NOMO-1 treated with DMSO at 0.1 percent for 48 hours (cell line): ENCODE data around the gene ZNF536.
"Not testable (repeated sequence)": the region's sequence is repeated elsewhere in the genome, so short reads cannot be mapped to it uniquely, and the experiment has no call there.

Experiments
- DNase-seq: peaks from one replicate; lab custom pipeline; 2025; ENCODE audit not compliant: unreplicated experiment; lab: John Stamatoyannopoulos, UW

ZNF536 gene

DNA sequence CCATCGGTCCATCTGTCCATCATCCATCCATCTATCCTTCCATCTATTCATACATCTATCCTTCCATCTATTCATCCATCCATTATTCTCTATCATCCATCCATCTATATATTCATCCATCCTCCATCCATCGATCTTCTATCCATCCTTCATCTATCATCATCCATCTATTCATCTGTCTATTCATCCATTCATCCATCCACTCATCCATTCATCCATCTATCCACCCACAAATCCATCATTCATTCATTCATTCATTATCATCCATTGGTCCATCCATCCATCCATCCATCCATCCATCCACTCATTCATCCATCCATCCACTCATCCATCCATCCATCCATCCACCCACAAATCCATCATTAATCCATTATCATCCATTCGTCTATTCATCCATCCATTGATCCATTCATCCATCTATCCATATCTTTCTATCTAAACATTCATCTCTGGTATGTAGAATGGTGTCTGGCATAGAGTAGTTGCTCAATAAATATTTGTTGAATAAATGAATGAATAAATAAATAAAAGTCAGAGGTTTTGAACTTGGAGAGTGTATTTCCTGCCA lies 36.6 kb downstream of the ZNF536 start:
- no peak for DNase-seq

DNA sequence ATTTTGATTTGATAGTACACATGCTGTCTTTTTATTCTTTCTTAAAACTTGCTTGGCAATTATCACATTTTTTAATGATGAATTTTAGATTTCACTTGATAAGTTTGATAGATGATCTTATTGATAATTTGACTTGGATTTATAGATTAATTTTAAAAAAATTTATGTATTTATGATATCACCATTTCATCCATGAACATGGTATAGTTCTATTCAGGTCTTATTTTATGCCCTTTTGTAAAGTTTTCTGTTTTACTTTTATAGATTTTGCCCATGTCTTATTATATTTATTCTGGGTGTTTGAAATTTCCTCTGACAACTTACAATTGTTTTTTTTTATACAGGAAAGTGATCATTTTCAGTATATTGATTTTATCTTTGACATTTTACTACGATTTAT lies 39.5 kb downstream of the ZNF536 start:
- DNase-seq = no peak

DNA sequence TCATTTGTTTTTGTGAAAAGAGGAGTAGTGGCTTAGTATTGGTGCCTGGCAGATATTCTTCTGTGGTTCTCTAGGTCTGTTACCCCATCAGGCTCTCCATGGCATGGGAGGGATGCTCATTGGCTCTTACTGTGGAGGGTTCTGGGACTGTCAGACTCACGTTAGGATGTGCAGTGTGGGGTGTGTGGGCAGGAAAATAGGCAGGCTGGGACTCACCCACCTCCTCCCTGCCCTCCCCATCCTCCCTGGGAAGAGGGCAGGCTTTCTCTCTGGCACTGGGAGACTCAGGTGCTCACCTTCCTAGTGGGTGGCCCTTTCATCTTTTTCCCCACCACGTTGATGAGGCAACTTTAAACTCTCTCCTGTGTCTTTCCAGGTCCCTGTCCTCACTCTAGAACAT lies 44.2 kb downstream of the ZNF536 start:
- DNase-seq = no peak

DNA sequence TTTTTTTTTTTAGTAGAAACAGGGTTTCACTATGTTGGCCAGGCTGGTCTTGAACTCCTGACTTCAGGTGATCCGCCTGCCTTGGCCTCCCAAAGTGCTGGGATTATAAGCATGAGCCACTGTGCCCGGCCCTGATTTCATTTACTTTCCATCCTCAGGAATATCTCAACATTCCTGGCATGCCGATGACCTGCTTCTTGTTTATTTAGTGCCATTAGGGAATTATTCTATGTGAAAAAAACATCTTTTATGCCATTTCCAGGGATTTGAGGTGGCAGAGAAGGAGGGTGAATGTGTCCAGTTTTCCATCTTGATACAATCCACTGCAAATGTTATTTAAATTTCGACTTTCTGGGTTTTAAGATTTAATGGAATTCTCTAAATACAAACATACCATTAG lies 45.0 kb downstream of the ZNF536 start:
- DNase-seq = not testable (repeated sequence)

DNA sequence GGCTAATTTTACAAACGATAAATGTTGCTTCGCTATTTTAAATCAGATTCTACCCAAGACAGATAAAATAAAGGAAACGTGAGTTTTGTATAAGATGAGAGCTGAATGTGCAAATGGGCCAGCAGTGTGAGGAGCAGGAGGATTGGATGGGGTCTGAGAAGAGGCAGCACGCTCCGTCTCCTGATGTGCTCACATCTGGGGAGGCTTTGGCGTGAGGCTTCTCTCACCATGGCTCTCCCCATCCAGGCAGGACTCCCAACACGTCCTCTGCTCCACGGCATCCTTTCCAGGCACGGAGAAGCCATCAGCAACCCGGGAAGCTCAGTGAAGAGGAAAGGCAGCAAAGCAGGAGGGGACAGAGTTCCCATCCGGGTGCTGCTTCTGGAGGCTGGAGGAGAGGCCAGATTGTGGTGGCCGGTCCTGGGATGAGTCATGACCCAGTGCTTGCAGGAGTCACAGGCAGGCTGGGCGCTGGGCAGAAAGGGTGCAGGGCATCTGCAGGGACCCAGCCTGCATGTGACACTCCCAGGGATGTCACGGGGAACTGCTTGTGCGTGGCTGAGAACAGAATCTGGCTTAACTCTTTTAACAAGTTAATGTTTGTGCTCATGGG lies 47.5 kb downstream of the ZNF536 start:
- no peak for DNase-seq

DNA sequence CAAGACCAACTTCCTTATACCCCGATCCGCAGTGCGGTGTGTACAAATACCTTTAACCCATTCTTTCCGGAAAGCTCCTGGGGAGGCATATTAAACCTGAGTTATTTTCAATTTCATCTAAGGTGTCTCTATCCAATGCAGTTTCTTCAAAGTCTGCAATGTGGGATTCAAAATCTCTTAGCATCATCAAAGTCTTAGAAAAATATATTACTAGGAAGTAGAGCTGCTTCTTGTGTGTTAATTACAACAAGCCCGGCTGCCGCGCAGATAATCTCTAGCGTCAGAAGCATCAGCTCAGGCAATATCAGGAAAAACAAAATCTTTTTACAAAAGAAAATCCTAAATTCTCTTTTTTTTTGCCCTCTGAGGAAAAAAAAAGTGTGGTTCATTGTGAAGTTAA lies 48.1 kb downstream of the ZNF536 start:
- DNase-seq = no peak

DNA sequence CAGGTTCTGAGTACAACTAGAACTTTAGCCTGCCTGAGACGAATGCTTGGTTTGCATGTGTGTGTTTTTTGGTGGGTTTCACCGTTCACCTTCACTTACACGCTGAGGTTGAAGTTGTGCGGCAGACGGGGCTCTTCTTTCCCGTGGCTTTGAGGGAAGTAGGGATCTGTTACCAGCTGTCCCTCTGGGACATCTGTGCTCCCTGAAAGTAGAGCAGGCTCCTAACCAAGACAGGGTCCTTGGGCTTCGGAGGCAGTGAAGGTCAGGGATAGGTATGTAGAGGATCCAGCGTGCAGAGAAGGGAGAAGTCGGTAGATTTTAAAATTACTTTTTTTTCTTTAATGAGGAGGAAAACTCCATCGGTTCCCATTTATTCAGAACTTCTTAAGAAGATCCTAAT lies 48.7 kb downstream of the ZNF536 start:
- DNase-seq = no peak

DNA sequence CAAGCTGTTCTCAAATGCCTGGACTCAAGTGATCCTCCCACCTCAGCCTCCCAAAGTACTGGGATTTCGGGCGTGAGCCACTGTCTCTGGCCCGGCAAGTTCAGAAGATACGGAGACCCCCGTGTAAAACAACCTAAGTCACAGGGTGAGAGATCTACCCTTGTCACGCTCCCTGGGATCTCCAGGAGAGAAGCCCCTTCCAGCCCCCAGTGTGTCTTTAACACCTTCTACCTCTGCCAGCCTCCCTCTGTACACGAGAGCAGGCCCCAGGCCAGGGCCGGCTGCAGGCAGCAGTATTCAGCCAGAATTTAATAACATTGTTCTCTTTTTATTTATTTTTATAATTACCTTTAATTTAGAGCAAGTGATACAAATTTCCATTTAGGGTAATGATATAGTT lies 49.4 kb downstream of the ZNF536 start:
- no peak for DNase-seq

DNA sequence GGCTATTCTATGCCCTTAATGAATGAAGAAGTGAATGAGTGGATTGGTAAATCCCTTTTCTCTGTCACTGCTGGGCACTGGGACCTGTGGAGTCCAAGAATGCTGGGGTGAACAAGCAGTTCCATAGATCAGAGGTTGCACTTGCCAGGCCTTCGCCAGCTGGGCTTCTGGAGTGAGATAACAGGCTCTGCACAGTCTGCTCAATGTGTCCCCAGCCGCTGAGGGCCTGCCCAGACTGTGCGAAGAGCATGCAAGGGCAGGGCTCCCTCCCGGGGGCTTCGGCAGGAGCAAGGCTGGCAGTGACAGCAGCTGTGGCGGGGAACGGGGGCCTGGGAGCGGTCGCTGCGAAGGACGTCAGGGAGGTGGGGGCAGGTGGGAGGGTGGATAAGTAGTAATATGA lies 51.3 kb downstream of the ZNF536 start:
- no peak for DNase-seq

DNA sequence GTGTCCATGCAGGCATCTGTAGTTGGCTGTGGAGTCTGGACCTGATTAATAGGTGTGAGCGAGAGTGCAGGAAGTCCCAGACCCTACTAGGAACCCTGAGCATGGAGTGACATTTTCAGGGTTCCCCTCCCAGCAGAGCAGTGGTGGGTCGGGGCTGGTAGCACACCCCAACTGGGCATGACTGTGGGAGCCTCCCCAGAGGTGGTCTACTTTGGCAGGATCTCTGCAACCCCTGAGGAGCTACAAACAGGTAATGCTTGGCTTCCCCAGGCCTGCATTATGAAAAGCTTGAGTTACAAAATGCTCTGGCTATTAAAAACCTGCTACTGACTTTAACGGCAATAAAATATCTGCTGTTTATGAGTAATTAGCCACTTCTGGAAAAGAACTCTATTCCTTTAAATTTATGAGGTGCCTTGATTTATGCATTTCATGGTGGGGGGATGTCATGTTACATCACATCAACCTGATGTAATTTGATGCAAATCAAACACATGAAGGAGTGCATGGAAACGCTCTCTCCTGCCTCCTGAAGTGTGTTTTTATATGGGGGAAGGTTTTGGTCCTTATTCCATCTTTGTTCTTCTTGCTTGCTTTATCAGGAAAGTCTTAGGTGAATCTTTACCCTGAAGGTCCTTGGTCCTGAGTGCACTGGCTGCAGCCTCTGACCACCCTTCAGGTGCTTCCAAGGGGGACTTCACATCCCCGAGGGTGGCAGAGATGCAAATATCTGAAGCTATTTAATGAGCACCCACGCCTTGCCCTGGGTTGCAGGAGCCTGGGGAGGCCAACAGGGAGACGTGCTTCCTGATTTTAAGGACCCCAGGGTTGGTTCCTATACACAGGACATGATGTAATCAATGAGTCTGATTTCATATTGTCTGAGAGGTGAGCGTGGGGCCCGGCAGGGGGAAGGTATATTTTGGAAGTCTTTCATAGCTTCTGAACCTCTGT lies 54.0 kb downstream of the ZNF536 start:
- DNase-seq = no peak

DNA sequence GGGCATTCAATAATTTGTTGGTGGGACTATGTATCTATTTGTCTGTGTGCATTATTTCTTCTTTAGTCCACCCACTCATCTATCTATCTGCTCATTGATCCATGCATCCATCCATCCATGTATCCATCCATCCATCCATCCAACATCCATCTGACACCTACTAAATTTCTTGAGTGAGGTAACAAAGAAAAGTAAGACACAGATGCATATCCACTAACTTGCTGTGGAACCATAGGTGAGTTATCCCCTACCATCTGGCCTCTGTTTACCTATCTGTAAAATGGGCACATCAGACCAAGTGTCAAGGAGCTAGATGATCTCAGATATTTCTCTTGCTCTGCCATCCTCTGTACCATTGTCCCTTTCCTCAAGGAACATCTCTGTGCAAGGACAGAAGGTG lies 54.7 kb downstream of the ZNF536 start:
- no peak for DNase-seq

DNA sequence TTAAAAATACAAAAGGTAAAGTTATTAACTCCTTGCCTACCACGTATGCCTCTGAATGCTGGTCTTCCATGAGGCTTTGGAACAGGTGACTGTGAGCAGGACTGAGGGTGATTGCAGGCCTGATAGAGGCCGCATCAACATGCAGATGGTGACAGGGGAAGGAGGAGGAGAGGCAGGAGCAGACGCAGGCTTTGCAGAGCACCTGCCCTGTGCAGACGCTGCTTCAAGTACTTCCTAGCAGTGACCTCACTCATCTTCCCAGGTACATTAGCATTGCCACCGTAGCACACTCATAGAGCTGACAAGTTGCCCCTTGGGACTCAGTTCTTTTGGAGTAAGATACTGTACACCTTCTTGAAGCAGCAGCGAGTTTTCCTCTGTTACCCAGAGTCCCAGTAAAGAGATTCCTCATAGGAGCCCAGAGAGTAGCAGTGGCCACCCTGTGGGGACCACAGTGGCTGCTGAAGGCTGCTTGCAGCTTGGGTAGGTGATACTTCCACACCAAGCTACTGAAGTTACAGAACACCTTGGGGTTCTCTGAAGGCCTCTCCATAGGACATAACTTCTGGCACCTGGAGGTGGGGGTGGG lies 56.0 kb downstream of the ZNF536 start:
- DNase-seq = no peak

DNA sequence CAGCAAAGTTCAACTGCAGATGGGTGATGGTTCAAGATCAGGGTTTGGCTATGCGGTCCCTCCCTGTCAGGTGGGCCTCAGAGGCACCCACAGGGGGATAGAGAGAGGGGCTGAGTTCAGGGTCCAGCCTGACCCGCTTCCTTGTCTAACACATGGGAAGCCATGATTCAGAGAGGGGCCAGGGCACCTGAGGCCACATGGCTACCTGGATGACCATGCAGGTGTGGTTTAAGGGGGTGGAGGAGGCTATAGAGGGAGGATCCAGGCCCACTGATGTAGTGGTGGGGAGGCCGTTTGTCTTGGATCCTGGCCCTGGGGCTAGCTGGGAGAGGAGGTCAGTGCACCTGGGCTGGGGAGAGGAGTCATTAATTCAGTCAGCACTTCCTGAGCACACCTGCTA lies 56.7 kb downstream of the ZNF536 start:
- no peak for DNase-seq

DNA sequence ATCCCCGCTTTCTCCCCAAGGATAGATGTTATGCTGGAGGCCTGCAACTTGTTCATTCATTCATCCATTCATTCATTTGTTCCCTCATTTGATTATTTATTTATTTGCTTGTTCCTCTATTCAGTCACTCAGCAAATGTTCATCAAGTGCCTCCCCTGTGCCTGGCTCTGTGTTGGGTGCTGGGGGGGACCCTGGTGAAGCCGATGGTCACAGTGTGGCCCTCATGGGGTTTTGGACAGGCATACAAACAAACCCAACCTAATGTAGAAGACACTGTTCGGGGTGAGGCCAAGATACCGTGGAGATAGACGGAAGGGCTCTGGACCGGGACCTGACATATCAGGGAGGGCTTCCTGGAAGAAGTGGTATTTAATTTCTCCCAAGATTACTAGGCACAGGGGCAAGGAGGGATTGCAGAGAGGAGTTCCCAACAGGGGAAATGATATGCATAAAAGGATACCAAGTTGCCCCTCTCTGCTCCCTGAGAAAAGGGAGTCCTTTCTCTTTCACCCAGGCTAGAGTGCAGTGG lies 58.1 kb downstream of the ZNF536 start:
- no peak for DNase-seq

DNA sequence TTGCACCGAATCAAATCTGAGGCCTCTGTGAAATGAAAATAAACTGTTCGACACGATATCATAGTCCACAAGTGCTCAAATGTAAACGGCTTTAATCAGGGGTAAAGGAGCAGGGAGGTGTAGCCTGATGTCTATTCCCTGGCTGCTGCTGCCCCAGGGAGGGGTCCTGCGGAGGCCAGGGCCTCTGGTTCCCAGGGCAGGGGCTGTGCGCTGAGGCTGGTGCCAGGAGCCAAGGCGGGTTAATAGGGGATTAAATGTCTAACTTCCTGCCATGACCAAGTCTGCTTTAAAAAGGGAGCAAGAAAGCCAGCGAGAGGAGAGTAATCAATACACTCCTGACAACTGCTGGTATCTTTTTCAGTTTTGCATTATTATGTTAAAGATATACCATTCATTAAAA lies 59.4 kb downstream of the ZNF536 start:
- DNase-seq = no peak

DNA sequence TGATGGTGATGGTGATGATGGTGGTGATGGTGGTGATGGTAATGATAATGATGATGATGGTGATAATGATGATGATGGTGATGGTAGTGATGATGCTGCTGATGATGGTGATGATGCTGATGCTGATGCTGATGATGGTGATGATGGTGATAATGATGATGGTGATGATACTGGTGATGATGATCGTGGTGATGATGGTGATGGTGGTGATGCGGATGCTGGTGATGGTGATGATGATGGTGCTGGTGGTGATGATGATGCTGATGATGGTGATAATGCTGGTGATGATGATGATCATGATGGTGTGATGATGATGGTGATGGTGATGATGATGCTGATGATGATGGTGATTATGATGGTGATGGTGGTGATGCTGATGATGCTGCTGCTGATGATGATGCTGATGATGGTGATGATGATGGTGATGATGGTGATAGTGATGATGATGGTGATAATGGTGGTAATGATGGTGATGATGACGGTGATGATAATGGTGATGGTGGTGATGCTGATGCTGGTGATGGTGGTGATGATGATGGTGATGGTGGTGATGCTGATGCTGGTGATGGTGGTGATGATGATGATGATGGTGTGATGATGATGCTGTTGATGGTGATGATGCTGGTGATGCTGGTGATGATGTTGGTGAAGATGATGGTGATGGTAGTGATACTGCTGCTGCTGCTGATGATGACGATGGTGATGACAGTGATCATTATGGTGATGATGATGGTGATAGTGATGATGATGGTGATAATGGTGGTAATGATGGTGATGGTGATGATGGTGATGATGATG lies 62.8 kb downstream of the ZNF536 start:
- DNase-seq = no peak

DNA sequence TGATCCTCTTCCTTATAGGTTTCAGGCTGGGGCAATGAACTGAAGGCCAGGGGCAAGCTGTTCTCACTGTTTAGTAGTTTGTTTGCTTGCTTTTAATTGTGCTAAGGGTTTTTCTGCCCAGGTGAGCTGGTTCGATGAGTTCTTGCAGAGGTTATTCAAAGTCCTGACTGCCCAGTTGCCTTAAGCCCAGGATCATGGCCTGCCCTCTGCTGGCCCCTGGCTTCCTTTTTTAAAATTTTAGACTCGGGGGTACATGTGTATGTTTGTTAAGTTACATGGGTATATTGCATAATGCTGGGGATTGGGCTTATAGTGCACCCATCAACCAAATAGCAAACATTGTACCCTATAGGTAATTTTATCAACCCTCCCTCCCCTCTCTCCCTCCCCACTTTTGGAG lies 65.7 kb downstream of the ZNF536 start:
- DNase-seq = no peak

DNA sequence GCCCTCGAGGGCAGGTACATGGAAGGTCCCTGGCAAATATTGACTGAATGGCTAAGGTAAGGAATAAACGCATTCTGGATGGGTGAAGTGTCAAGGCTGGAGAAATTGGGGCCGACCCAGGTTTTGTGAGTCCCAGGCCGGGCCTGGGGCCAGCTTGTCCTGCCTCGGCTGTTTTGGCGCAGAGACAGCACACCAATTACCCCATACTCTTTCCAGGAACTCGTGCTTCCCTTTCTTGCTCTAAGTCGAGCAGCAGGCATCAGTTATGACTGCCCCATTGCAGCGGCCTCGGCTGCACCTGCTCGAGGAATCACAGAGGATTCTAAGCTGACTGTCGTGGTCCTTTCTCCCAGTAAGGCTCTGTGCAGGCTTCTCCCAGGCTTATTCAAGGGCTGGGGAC lies 67.1 kb downstream of the ZNF536 start:
- DNase-seq = no peak

DNA sequence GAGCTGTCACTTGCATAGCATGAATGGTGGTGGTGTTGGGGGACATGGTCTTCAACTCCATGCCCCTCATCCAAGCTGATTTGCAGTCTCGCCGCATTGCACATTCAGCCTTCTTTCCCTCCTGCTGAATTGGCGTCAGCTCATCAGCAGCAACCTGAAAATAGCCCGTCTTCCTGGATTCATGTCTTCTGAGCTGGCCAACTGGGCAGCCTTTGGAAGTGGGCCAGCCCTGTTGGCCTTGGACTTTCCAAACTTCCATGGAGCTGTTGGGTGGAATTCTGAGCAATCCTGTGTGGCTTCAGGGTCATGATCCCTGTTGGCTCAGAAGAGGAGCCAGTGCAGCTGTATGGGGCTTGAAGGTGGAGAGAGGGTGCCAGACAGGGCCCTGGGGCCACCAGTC lies 68.8 kb downstream of the ZNF536 start:
- no peak for DNase-seq

DNA sequence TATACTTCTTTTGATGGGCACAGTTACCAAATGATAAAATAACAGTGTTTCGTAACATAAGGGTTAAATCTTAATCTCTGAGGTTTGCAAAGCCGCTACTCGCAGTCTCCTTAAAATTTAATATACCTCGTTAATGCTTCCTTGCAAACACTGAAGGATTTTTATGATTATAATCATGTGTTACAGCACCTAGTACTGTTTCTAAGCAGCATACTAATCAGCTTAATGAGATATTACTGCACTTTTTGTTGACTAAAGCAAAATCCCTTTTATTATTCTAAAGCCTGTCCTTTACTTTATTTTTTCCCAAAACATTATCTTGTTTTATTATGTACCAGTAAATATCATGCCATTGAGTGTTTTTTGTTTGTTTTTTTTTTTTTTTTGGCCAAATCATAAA lies 70.5 kb downstream of the ZNF536 start:
- no peak for DNase-seq
